Fibroblast of the aortic adventitia (primary cell): ENCODE results near the gene CACNA1B. TPM values are rescaled to one million over a fixed set of nuclear protein-coding genes. Genes with fewer than 3 reads are reported as not detected.

Experiments used
- DNase-seq: peaks from one replicate; pipeline ENCODE4 v3.0.0-alpha.2; 2010; ENCODE audit warnings: low read depth
- H3K4me3 ChIP-seq: 2 replicates; pipeline ENCODE4 v1.5.1; 2011; ENCODE audit warnings: low read depth, mild to moderate bottlenecking, control low read depth, low read length, moderate library complexity
- total RNA-seq: library from RNA; depleted of rRNA; stranded (reverse); fragments of >200 nt; gene quantifications from 2 replicates; pipeline ENCODE4 v1.2.3, GENCODE V29; 2012; ENCODE audit warnings: low replicate concordance
- TF ChIP-seq, protein P1 (sequence below): IDR thresholded peaks from 2 replicates; pipeline ENCODE4 v1.5.1; 2011; ENCODE audit warnings: mild to moderate bottlenecking, low read length, control low read depth, inconsistent platforms; ENCODE audit not compliant: insufficient read depth

CACNA1B gene
- total RNA-seq, 1 donor: under 0.01 TPM

DNA sequence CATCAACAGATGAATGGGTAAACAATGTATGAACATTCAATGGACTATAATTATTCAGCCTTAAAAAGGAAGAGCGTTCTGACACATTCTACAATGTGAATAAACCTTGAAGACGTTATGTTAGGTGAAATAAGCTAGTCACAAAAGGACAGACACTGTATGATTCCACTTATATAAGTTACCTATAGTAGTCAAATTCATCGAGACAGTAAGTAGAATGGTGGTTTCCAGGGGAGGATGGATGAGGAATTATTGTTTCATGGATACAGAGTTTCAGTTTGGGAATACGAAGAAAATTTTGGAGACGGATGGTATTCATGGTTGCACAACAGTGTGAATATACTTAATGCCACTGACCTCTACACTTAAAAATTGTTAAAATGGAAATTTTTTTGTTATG, 216.4 kb downstream of the CACNA1B start:
- no peak overlapping the region for H3K4me3 ChIP-seq
- TF ChIP-seq, protein P1, sequence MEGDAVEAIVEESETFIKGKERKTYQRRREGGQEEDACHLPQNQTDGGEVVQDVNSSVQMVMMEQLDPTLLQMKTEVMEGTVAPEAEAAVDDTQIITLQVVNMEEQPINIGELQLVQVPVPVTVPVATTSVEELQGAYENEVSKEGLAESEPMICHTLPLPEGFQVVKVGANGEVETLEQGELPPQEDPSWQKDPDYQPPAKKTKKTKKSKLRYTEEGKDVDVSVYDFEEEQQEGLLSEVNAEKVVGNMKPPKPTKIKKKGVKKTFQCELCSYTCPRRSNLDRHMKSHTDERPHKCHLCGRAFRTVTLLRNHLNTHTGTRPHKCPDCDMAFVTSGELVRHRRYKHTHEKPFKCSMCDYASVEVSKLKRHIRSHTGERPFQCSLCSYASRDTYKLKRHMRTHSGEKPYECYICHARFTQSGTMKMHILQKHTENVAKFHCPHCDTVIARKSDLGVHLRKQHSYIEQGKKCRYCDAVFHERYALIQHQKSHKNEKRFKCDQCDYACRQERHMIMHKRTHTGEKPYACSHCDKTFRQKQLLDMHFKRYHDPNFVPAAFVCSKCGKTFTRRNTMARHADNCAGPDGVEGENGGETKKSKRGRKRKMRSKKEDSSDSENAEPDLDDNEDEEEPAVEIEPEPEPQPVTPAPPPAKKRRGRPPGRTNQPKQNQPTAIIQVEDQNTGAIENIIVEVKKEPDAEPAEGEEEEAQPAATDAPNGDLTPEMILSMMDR: no peak
- no peak for DNase-seq

GRCh38 chr9:138095813-138096518, 218.4 kb downstream of the CACNA1B start:
- TF ChIP-seq, protein P1: no peak
- DNase-seq: no peak
- H3K4me3 ChIP-seq: no peak overlapping the region

GRCh38 chr9:138096519-138096845, 218.9 kb downstream of the CACNA1B start:
- TF ChIP-seq, protein P1: no peak
- DNase-seq: no peak
- H3K4me3 ChIP-seq: no peak overlapping the region

- no peak for DNase-seq
- TF ChIP-seq, protein P1: no peak
- H3K4me3 ChIP-seq: no peak overlapping the region
Measured at GRCh38 chr9:138097501-138097991, 220.0 kb downstream of the CACNA1B start.

GRCh38 chr9:138098116-138098907, 220.7 kb downstream of the CACNA1B start:
- H3K4me3 ChIP-seq: no peak overlapping the region
- no peak for DNase-seq
- TF ChIP-seq, protein P1: no peak

GRCh38 chr9:138098908-138099791, 221.6 kb downstream of the CACNA1B start:
- TF ChIP-seq, protein P1: no peak
- H3K4me3 ChIP-seq: no peak overlapping the region
- no peak for DNase-seq
